OCI-LY7 (cell line): Measurements from ENCODE around the gene OR2J2.

Source experiments
- CTCF ChIP-seq: fragments of 200-600 bp; sonication (generic); conservative IDR thresholded peaks from 2 replicates; pipeline ENCODE4 v1.5.1; 2014; ENCODE audit warnings: mild to moderate bottlenecking, antibody characterized with exemption, low read length, moderate library complexity, mixed read lengths
- EZH2phosphoT487 ChIP-seq: fragments of 200-600 bp; sonication (generic); IDR thresholded peaks from 2 replicates; pipeline ENCODE4 v1.6.1; 2018; ENCODE audit warnings: low read depth, borderline replicate concordance, mild to moderate bottlenecking, mixed run types, antibody characterized with exemption, low read length, moderate library complexity, mixed read lengths

GRCh38 chr6:29153083-29153482, 17.6 kb upstream of the OR2J2 start:
- TF ChIP-seq EZH2phosphoT487 (no peak), CTCF (no peak)
